H1 (cell line): ENCODE results near the gene ZNF608. TPM values are rescaled to one million over a fixed set of nuclear protein-coding genes. Genes with fewer than 3 reads are reported as not detected.

Experiments used
- SAP30 ChIP-seq: fragments of 300-600 bp; sonication (generic); IDR thresholded peaks from 2 replicates; pipeline ENCODE4 v1.7.1; 2012; ENCODE audit warnings: low read length, moderate library complexity, mild to moderate bottlenecking, inconsistent platforms; ENCODE audit not compliant: insufficient read depth, insufficient replicate concordance
- polyA plus RNA-seq, 7 experiments: library from polyadenylated mRNA; depleted of rRNA in 3 of 7; stranded (reverse) in 5 of 7; unstranded in 2 of 7; fragments of >200 nt in 5 of 7; fragments of 200-250 nt in 2 of 7; gene quantifications; 1 replicate in 5 of 7; 2 replicates in 1 of 7; 4 replicates in 1 of 7; pipeline versions ENCODE4 v1.2.1 to v1.2.3, GENCODE V29; 2011 to 2013; ENCODE audit warnings: missing spikeins in 2 of 7, mixed read lengths in 2 of 7
- total RNA-seq: library from RNA; stranded (reverse); fragmentation: NEBNext Ultra II Directional; extraction: Animal tissue kit (Norgen Biotek cat#: 25700); gene quantifications from 2 replicates; pipeline ENCODE4 v1.2.1, GENCODE V29; 2021

ZNF608 gene
- total and polyA plus RNA-seq, 2 of the 8 experiments (the other 6 are each of a cell fraction or from before 2014, with no cell fraction given): 17.2 to 40.8 TPM

GRCh38 chr5:124745007-124745927, 1.2 kb downstream of the ZNF608 start (continued):
- no peak for TF ChIP-seq SAP30
